NCI-H2196 (cell line): ENCODE data around the gene ITGA11.
"Not testable (repeated sequence)": the region's sequence is repeated elsewhere in the genome, so short reads cannot be mapped to it uniquely, and the experiment has no call there.

Source experiments
- DNase-seq: peaks from one replicate; lab custom pipeline; 2025; ENCODE audit not compliant: unreplicated experiment; lab: John Stamatoyannopoulos, UW

ITGA11 gene

GRCh38 chr15:68426116-68426515 lies 5.8 kb downstream of the ITGA11 start:
- no peak for DNase-seq

DNA sequence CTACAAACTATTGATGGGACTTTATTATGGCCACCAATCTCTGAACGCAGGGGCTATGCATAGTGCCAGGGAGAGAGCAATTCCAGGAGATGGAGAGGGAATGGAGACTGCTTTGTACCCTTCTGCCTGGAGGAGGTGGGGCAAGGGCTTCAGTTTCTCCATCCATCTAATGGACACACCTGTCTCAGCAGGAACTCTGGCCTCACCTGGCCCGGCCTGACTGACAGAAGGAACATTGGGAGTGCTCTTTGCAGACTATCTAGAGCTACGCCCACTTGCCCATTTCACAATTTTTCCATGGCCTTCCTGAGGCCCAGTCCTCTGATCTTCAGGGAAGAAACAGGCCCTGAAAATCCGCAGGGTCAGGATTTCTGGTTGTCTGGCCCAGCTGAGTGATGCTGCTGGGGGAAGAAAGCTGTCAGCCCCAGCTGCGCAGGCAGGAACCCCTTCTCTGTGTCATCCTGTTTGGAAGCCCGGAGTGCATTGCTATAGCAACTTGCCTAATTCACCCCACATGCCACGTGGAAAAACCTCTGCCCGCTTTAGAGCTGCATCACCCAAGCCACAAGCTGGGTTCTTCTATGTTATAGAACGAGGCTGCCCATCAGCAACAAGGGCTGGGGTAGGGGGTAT lies 6.4 kb downstream of the ITGA11 start:
- no peak for DNase-seq

DNA sequence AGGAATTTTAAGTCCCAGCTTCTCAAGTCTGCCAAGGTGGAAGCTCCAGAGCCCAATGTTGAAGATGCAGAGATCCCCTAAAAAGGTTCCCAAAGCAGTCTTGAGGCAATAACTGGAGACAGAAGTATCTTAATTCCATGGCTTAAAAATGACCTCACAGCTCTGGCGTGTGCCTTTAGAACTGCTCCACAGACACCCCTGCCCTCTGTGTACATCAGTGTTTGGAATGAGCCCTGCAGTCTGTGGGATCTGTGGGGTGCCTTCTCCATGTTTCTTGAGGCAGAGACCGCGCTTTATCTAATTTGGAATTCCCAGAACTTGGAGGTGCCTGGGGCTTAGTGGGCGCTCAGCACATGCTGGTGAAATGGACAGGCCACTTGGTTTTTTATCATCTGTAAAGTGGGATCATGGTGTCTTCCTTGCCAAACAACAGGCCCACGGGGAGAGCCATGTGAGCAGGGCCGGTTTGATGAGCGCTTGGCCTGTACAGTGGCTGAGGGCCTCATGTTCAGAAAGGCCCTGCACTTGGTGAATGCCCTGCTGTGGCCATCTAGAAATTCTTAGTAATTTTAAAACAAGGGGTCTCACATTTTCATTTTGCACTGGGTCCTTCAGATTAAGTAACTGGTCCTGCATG lies 7.1 kb downstream of the ITGA11 start:
- no peak for DNase-seq

GRCh38 chr15:68423359-68424296 lies 8.3 kb downstream of the ITGA11 start:
- no peak for DNase-seq

- DNase-seq = not testable (repeated sequence)
Observed at GRCh38 chr15:68422403-68423145, 9.4 kb downstream of the ITGA11 start.

GRCh38 chr15:68421798-68422402 lies 10.1 kb downstream of the ITGA11 start:
- DNase-seq = no peak

DNA sequence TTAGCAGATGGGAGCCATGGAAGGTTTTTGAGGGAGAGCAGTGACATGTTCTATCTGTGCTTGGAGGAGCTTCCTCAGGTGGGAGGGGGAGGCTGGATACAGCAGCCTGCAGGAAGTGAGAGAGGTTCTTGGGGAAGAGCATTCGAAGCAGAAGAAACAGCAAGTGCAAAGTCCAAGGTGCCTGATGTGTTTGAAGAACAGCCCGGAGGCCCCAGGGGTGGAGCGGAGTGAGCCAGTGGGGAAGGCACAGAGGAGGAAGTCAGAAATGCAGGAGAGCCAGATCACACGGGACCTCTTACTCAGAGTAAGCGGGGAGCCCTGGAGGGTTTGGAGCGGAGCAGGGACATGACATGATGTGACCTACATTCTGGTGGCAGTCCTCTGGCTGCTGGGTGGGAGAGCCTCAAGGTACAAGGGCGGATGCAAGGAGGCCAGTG lies 10.8 kb downstream of the ITGA11 start:
- no peak for DNase-seq

- no peak for DNase-seq
Observed at GRCh38 chr15:68420186-68420684, 11.7 kb downstream of the ITGA11 start.

GRCh38 chr15:68419301-68420175 lies 12.4 kb downstream of the ITGA11 start:
- no peak for DNase-seq

GRCh38 chr15:68418611-68419161 lies 13.3 kb downstream of the ITGA11 start:
- DNase-seq = peak; percentile 5

- DNase-seq = no peak
Observed at GRCh38 chr15:68417897-68418296, 14.1 kb downstream of the ITGA11 start.

DNA sequence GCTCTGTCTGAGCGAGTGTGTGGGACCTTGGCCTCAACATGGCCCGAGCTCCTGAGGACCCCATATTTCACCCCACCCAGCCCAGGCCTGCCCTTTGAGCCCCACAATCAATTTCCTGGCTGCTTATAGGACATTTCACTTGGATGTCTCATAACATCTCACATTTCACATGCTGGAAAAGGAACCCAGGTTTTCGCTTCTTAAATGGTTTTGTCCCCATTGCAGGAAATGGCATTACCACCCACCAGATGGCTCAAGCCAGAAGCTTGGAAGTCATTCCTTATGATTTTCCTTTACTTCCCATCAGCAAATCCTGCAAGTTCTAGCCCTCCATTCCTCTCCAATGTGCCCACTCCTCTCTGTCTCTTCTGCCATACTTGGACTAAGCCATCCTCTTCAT lies 14.9 kb downstream of the ITGA11 start:
- no peak for DNase-seq

DNA sequence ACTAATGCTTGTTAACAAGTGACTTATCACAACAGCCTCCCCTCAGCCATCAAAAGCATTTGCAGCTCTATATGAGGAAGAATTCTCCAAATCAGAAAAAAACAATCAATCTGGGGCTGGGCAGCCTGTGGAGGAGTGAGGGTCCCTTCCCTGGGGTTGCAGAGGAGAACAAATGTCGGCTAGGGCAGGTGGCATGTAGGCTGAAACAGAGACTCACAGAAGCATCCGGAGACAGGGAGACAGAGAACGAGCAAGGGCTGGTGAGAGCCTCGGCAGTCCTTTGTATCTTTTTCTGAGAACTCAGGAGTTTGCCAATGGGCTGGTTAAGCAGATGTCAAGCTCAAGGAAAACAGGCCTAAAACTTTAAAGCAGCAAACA lies 15.8 kb downstream of the ITGA11 start:
- DNase-seq = no peak

DNA sequence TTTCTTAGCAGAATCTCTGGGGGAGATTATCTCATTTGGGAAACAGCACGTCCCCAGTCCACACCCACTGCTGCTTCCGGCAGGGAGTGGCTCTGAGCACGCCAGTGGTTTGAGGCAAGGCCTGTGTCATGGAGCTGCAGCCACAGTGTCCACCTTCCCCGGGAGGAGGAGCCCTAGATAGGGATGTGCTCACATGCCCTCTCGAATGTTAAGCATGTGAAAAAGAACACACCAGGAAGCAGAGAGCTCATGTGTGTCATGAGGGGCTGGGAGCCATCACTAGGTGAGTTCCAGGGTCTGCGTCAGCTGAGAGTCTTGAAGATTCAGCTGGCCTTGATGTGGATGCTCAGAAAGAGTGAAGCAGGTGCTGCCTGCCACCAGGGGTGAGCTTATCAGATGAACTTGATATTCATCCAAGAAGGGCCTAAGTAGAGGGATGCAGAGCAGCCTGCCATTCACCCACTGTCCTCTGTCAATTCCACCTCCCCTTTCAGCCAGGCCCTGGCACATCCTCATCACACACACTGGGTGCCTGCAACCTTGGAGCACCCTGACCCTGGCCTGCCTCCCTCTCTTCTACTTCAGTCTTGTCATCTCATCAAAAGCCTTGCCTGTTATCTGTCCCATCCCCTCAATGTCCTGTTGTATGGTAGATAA lies 16.3 kb downstream of the ITGA11 start:
- DNase-seq = no peak

DNA sequence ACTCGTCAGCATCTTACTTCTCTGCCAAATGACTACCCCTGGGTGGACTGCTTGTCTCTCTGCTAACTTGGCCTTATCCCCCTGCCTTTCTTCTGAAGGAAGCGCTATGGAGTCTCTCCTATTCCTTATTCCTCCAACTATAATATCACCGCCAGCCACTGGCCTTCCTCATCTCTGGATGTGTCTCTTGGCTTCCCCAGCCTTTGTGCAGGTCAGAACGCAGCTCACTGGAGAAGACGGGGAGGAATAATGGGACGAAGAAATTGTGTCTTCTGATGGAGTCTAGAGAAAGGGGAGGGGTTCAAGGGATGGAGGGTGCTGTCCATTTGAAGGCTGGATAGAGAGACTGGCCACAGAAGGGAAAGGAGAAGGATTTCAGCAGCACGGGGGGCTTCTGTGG lies 16.9 kb downstream of the ITGA11 start:
- DNase-seq = no peak

- DNase-seq = no peak
Observed at GRCh38 chr15:68414591-68414990, 17.4 kb downstream of the ITGA11 start.

- no peak for DNase-seq
Observed at GRCh38 chr15:68414206-68414555, 17.8 kb downstream of the ITGA11 start.

GRCh38 chr15:68413363-68414205 lies 18.4 kb downstream of the ITGA11 start:
- DNase-seq = no peak
